Epithelial cell of esophagus (primary cell): ENCODE data around the gene QTRT2.

Experiments
- DNase-seq: peaks from one replicate; pipeline ENCODE4 v3.0.0; 2010; ENCODE audit warnings: low read depth
- H3K4me3 ChIP-seq: 2 replicates; pipeline ENCODE4 v1.5.1; 2011; ENCODE audit warnings: mild to moderate bottlenecking, low read length, control low read depth
- TF ChIP-seq, protein P1 (sequence below): IDR thresholded peaks from 2 replicates; pipeline ENCODE4 v1.5.1; 2011; ENCODE audit warnings: low read depth, mild to moderate bottlenecking, low read length, control low read depth, inconsistent platforms; ENCODE audit not compliant: insufficient read depth; ENCODE audit errors: missing control alignments

The QTRT2 gene

DNA sequence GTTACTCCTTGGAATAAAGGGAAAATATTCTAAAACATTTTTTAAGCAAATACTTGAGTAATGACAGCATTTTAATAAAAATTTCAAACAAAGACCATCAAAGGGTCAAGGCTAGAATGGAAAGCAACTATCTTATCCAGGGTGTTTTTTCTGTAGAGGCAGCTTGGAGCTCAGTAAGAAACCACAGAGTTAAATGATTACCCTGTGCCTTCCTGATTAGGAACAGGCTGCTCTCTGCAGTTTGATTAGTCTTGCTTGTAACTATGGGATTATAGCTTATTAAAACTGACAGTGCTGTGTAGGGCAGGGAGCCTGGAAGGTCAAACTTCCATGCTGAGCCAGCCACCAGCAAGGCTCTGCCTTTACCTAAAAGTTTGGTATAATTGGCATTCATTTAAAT, 33.1 kb downstream of the QTRT2 start:
- TF ChIP-seq, protein P1, sequence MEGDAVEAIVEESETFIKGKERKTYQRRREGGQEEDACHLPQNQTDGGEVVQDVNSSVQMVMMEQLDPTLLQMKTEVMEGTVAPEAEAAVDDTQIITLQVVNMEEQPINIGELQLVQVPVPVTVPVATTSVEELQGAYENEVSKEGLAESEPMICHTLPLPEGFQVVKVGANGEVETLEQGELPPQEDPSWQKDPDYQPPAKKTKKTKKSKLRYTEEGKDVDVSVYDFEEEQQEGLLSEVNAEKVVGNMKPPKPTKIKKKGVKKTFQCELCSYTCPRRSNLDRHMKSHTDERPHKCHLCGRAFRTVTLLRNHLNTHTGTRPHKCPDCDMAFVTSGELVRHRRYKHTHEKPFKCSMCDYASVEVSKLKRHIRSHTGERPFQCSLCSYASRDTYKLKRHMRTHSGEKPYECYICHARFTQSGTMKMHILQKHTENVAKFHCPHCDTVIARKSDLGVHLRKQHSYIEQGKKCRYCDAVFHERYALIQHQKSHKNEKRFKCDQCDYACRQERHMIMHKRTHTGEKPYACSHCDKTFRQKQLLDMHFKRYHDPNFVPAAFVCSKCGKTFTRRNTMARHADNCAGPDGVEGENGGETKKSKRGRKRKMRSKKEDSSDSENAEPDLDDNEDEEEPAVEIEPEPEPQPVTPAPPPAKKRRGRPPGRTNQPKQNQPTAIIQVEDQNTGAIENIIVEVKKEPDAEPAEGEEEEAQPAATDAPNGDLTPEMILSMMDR = no peak
- no peak for DNase-seq
- H3K4me3 ChIP-seq = no peak overlapping the region

DNA sequence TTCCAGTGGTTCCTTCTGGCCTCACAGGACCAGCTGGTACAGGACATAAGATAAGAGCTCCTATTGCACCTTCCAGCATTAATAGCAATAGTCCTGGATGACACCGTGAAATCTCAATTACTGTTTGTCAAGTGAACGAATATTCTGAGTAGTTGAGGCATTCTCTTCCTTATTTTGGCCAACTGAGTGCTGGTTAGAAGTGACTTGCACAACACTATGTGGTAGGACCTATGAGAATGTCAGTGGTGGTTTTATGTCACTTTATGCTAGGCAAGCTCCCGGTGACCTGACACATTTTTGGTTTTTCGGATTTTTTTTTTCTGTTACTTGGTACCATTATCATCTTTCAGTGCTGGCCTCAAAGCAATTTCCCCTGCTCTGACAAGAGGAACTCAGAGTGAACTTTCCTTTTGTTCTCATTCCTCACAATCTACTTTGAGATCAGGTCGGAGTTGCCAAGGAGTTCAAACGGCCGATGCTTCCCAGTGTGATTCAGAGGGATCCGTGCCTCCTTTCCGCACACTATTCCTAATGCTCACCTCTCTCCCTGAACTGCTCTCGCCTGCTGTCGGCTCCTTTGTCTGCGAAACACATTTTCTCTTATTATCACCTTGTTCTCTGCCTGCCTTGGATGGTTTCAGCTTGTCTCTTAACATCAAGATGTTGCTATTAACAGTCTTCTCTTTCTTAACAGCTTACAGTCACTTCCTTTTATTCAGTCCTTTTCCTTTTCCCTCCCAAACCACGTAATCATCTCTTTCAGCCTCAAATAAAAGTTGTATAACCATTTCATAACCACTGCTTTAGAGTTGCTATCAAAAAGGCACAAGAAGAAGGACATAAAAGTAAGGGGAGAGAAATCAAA, 35.8 kb downstream of the QTRT2 start:
- peak; percentile 7 for DNase-seq
- TF ChIP-seq, protein P1 = no peak
- H3K4me3 ChIP-seq = no peak overlapping the region

DNA sequence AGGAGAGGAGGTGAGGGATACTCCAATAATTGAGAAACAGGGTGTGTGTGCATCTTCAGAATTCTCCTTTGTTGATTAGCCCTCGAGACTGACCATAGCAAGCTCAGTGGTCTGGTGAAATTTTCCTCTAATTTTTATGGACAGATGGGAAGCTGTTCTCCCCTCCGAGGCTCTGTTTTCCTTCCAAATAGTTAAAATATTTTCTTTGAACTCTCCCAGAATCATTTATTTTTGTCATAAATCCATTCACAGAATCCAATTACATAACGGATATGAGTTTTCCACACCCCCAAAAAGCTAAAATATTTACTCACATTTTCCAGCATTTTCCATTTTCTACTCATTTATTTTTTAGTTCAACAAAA, 36.5 kb downstream of the QTRT2 start:
- TF ChIP-seq, protein P1 = no peak
- DNase-seq = no peak
- H3K4me3 ChIP-seq = no peak overlapping the region

DNA sequence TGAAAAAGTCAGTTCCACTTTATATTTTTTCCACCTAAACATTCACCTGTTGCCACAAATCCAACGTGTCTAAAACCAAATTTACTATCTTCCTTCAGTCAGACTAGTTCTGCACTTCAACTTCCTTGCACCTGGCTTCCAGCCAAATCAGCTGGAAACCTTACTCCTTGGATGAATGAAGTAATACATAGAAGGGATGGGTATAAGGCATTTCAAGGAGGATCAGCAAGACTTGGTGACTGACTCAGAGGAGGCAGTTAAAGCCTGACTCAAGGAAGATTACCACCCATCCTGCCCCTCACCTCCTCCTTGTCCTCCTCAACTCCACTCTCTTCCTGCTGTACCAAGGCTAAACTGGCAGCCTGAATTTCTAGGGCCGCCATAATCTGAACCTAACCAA, 37.1 kb downstream of the QTRT2 start:
- no peak overlapping the region for H3K4me3 ChIP-seq
- DNase-seq = peak; percentile 92
- TF ChIP-seq, protein P1 = no peak

DNA sequence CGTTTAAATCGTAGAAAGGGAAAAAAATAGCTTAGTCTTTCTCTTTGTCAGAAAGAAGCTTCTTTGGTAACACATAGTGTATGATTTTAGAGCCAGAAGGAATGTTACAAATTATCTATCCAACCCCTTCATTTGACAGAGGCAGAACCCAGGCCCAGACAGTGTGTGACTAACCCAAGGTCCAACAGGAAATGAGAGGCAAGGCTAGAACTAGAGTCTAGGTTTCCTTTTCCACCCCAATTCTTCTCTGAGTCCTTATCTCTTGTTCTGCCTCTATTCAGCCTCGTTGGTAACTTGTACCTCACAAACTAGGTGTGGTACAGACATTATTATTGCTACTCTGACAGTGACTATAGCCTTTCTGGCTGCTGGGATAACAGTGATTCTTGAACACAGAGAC, 39.3 kb downstream of the QTRT2 start:
- TF ChIP-seq, protein P1 = no peak
- no peak for DNase-seq
- H3K4me3 ChIP-seq = no peak overlapping the region

DNA sequence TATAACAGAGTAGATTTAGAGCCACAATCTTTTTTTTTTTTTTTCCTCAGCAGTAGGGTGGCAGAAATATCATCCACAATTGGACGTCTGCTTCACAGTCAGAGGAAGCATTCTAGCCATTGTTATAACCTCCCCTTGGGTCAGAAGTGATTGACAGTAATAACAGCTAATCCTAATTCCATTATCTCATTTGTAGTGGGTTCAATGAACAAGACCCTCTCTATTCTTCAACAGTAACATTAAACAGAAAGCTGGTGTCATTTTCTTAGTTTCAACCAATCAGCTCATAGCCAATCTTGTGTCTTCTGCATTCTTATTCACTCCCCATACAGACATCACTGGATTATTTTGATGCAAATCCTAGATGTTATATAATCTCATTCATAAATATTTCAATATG, 44.6 kb downstream of the QTRT2 start:
- TF ChIP-seq, protein P1 = no peak
- no peak overlapping the region for H3K4me3 ChIP-seq
- no peak for DNase-seq

DNA sequence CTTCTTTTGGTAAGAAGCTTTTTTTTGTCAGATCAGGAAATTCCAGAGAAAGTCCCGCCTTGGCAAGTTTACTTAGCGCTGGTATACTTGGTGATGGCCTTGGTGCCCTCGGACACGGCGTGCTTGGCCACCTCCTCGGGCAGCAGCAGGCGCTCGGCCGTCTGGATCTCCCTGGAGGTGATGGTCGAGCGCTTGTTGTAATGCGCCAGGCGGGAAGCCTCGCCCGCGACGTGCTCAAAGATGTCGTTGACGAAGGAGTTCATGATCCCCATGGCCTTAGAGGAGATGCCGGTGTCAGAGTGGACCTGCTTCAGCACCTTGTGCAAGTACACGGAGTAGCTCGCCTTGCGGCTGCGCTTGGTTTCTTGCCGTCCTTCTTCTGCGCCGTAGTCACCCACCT, 46.6 kb downstream of the QTRT2 start:
- TF ChIP-seq, protein P1 = no peak
- no peak overlapping the region for H3K4me3 ChIP-seq
- DNase-seq = no peak
